Measurements from ENCODE around the gene TBPL1. TPM values are rescaled to one million over a fixed set of nuclear protein-coding genes. Genes with fewer than 3 reads are reported as not detected.

Gene TBPL1
- total and polyA plus RNA-seq, 9 of the 15 experiments (the other 6 are each of a cell fraction or from before 2014, with no cell fraction given): 78.1 to 152 (median 107) TPM

DNA sequence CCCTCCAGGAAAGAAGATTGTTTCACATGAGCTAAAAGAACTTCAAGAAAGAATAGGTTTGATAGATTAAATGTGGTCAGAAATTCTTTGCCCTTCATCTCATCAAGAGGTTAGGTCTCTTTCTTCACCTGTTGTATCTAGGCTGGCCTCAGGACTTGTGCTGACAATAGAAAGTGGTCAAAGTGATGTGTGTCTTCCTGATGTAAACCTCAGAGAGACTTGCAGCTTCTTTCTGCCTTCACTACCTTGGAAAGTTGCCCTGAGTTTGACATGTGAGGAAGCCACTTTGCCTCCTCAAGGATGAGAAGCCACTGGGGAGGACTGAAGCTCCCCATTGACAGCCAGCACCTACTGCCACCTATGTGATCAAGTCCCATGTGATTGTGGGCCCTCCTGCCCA lies 46.3 kb downstream of the TBPL1 start:
- Histone ChIP-seq H3K79me2 (ENCODE audit: control insufficient read depth, insufficient read depth, low read length) (no peaks in the 10 kb centered on the region), H3K4me3 (no peak overlapping the region), H3K4me2 (ENCODE audit: insufficient read depth, low read length) (no peak overlapping the region), H3K9me1 (ENCODE audit: control insufficient read depth, insufficient read depth, low read length) (no peaks in the 10 kb centered on the region), H3K9me3 (replicated peaks; ENCODE audit: control insufficient read depth, insufficient read depth, low read depth, low read length) (no peaks in the 10 kb centered on the region), H3K36me3 (ENCODE audit: control insufficient read depth, insufficient read depth, low read length) (no peaks in the 10 kb centered on the region), H3K27ac (ENCODE audit: extremely low read depth, low read depth, low read length) (no peak overlapping the region), H3K9ac (ENCODE audit: insufficient read depth in 1 of 2, low read depth in 2 of 2, low read length in 2 of 2) (no peak overlapping the region), H3K27me3 (ENCODE audit: control insufficient read depth in 2 of 2, insufficient read depth in 2 of 2, low read length in 2 of 2) (no peaks in the 10 kb centered on the region), H4K20me1 (replicated peaks; ENCODE audit: control insufficient read depth, insufficient read depth, low read length) (no peaks in the 10 kb centered on the region), H3K4me1 (replicated peaks in 1 of 2; ENCODE audit: control insufficient read depth in 2 of 2, insufficient read depth in 2 of 2, low read length in 2 of 2) (peaks cover 0 to 3% of the 10 kb centered on the region in 2 experiments; a peak in 1 of 5 replicates), H2AFZ (ENCODE audit: low read depth, low read length) (no peak overlapping the region)
- DNase-seq (ENCODE audit: extremely low read depth in 1 of 4, low spot score in 3 of 4): no peak
- no TSS peak for BruUV-seq (replicated peaks)
- intact Hi-C loops (cut with micrococcal nuclease) (no loop called here), in situ Hi-C loops (cut with MboI) (no loop called here)
- no peak for ATAC-seq
- ChIA-PET POLR2A (interaction anchor here (0.5 to 6.6 kb wide), 5 partner anchors 8 to 37 kb away, joined by 3 to 58 read pairs (median 3); no protein-coding TSS in a partner anchor), CTCF (ENCODE audit: low intra/inter-chr PET ratio) (no interaction called here)
- FAIRE-seq: no peak
- no peak for TF ChIP-seq ZNF507 (tag; conservative IDR thresholded peaks at IDR 0.05)
- no peak for TF ChIP-seq ZNF133 (CRISPR knock-in tag; IDR thresholded peaks at IDR 0.05)
- TF ChIP-seq, protein P1, sequence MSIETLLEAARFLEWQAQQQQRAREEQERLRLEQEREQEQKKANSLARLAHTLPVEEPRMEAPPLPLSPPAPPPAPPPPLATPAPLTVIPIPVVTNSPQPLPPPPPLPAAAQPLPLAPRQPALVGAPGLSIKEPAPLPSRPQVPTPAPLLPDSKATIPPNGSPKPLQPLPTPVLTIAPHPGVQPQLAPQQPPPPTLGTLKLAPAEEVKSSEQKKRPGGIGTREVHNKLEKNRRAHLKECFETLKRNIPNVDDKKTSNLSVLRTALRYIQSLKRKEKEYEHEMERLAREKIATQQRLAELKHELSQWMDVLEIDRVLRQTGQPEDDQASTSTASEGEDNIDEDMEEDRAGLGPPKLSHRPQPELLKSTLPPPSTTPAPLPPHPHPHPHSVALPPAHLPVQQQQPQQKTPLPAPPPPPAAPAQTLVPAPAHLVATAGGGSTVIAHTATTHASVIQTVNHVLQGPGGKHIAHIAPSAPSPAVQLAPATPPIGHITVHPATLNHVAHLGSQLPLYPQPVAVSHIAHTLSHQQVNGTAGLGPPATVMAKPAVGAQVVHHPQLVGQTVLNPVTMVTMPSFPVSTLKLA (conservative IDR thresholded peaks at IDR 0.05): no peak
- TF ChIP-seq ARID2 (IDR thresholded peaks at IDR 0.05): no peak
- TF ChIP-seq, protein P2, sequence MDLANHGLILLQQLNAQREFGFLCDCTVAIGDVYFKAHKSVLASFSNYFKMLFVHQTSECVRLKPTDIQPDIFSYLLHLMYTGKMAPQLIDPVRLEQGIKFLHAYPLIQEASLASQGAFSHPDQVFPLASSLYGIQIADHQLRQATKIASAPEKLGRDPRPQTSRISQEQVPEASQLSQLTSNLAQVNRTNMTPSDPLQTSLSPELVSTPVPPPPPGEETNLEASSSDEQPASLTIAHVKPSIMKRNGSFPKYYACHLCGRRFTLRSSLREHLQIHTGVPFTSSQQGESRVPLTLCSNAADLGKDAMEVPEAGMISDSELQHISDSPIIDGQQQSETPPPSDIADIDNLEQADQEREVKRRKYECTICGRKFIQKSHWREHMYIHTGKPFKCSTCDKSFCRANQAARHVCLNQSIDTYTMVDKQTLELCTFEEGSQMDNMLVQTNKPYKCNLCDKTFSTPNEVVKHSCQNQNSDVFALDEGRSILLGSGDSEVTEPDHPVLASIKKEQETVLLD (IDR thresholded peaks at IDR 0.05): no peak
- TF ChIP-seq BHLHE40 (IDR thresholded peaks at IDR 0.05; ENCODE audit: low read length): no peak
- TF ChIP-seq, protein P3, sequence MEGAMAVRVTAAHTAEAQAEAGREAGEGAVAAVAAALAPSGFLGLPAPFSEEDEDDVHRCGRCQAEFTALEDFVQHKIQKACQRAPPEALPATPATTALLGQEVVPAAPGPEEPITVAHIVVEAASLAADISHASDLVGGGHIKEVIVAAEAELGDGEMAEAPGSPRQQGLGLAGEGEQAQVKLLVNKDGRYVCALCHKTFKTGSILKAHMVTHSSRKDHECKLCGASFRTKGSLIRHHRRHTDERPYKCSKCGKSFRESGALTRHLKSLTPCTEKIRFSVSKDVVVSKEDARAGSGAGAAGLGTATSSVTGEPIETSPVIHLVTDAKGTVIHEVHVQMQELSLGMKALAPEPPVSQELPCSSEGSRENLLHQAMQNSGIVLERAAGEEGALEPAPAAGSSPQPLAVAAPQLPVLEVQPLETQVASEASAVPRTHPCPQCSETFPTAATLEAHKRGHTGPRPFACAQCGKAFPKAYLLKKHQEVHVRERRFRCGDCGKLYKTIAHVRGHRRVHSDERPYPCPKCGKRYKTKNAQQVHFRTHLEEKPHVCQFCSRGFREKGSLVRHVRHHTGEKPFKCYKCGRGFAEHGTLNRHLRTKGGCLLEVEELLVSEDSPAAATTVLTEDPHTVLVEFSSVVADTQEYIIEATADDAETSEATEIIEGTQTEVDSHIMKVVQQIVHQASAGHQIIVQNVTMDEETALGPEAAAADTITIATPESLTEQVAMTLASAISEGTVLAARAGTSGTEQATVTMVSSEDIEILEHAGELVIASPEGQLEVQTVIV (CRISPR knock-in tag; IDR thresholded peaks at IDR 0.05; ENCODE audit: borderline replicate concordance): no peak
- no peak for TF ChIP-seq STAT5A (IDR thresholded peaks at IDR 0.05; ENCODE audit: borderline replicate concordance, low read length)

Measured in K562 (cell line).